Measurements from ENCODE around the gene NKAIN4. TPM values are rescaled to one million over a fixed set of nuclear protein-coding genes. Genes with fewer than 3 reads are reported as not detected.

NKAIN4 gene
- total RNA-seq, 1 donor from 2014 or later = 3.0 TPM

- TF ChIP-seq CTCF (IDR thresholded peaks at IDR 0.05) = peak; percentile 33
- H3K27ac Mint-ChIP-seq (ENCODE audit: unreplicated experiment) = peak within 1 kb of the TSS; percentile 89
- H3K4me1 Mint-ChIP-seq (ENCODE audit: low read depth) = peaks cover 32% of the 10 kb centered on the region
- peak within 1 kb of the TSS; percentile 92 for H3K4me3 Mint-ChIP-seq (ENCODE audit: unreplicated experiment)
- no peaks in the 10 kb centered on the region for H3K27me3 Mint-ChIP-seq (ENCODE audit: low read depth)
- H3K36me3 Mint-ChIP-seq (ENCODE audit: low read depth) = peaks cover 2% of the 10 kb centered on the region
- no peaks in the 10 kb centered on the region for H3K9me3 Mint-ChIP-seq (ENCODE audit: low read depth)
- no peak for DNase-seq (ENCODE audit: low spot score)
Observed at GRCh38 chr20:63272105-63273058, 18.1 kb upstream of the NKAIN4 start, which contains the start of gene ARFGAP1. Gene ARFGAP1 (plus strand): TSS chr20:63272813. CDS start chr20:63275581, 2,768 bp downstream.

- no peak for TF ChIP-seq CTCF (IDR thresholded peaks at IDR 0.05)
- peaks cover 2% of the 10 kb centered on the region for H3K36me3 Mint-ChIP-seq (ENCODE audit: low read depth)
- no peak overlapping the region for H3K27ac Mint-ChIP-seq (ENCODE audit: unreplicated experiment)
Observed at GRCh38 chr20:63270606-63271325, 16.5 kb upstream of the NKAIN4 start.

GRCh38 chr20:63269724-63270123 lies 15.5 kb upstream of the NKAIN4 start:
- H3K36me3 Mint-ChIP-seq (ENCODE audit: low read depth) = peaks cover 2% of the 10 kb centered on the region
- no peak for TF ChIP-seq CTCF (IDR thresholded peaks at IDR 0.05)
- no peaks in the 10 kb centered on the region for H3K9me3 Mint-ChIP-seq (ENCODE audit: low read depth)
- H3K4me3 Mint-ChIP-seq (ENCODE audit: unreplicated experiment) = no peak overlapping the region
- peaks cover 27% of the 10 kb centered on the region for H3K4me1 Mint-ChIP-seq (ENCODE audit: low read depth)
- DNase-seq (ENCODE audit: low spot score) = no peak
- H3K27me3 Mint-ChIP-seq (ENCODE audit: low read depth) = no peaks in the 10 kb centered on the region
- no peak overlapping the region for H3K27ac Mint-ChIP-seq (ENCODE audit: unreplicated experiment)

More at GRCh38 chr20:63270606-63271325, 16.5 kb upstream of the NKAIN4 start:
- no peaks in the 10 kb centered on the region for H3K9me3 Mint-ChIP-seq (ENCODE audit: low read depth)
- DNase-seq (ENCODE audit: low spot score) = no peak
- H3K27me3 Mint-ChIP-seq (ENCODE audit: low read depth) = no peaks in the 10 kb centered on the region
- peak overlapping the region; percentile 28 for H3K4me3 Mint-ChIP-seq (ENCODE audit: unreplicated experiment)
- H3K4me1 Mint-ChIP-seq (ENCODE audit: low read depth) = peaks cover 32% of the 10 kb centered on the region

- Mint-ChIP-seq H3K9me3 (ENCODE audit: low read depth) (no peaks in the 10 kb centered on the region), H3K4me1 (ENCODE audit: low read depth) (peaks cover 23% of the 10 kb centered on the region), H3K27me3 (ENCODE audit: low read depth) (peaks cover 3% of the 10 kb centered on the region), H3K27ac (ENCODE audit: unreplicated experiment) (no peak overlapping the region), H3K36me3 (ENCODE audit: low read depth) (peaks cover 2% of the 10 kb centered on the region), H3K4me3 (ENCODE audit: unreplicated experiment) (no peak overlapping the region)
- no peak for TF ChIP-seq CTCF (IDR thresholded peaks at IDR 0.05)
- no peak for DNase-seq (ENCODE audit: low spot score)
Observed at GRCh38 chr20:63268671-63269439, 14.6 kb upstream of the NKAIN4 start.

Data from chondrocyte (in vitro differentiated cells).